DND-41 (cell line): ENCODE data around the gene SEMA6A.

Experiments
- ATAC-seq: fragments of 200-7000 bp; cut with Tn5 transposase; 3 replicates; pipeline ENCODE4 v1.9.1; 2021; ENCODE audit warnings: low read depth; ENCODE audit not compliant: insufficient read depth
- DNase-seq: peaks from one replicate; pipeline ENCODE4 v3.0.0-alpha.2; 2020
- H2AFZ ChIP-seq: 2 replicates; pipeline ENCODE4 v1.6.0; 2012; ENCODE audit warnings: low read depth, low read length
- H3K27ac ChIP-seq: 2 replicates; pipeline ENCODE4 v1.5.1; 2012; ENCODE audit warnings: low read length, inconsistent platforms
- H3K27me3 ChIP-seq: fragments of 200-600 bp; sonication (generic); 2 replicates; pipeline ENCODE4 v1.6.0; 2012; ENCODE audit warnings: low read length, mild to moderate bottlenecking, inconsistent platforms; ENCODE audit not compliant: insufficient read depth, poor library complexity
- H3K36me3 ChIP-seq: 2 replicates; pipeline ENCODE4 v1.5.1; 2012; ENCODE audit warnings: low read length, inconsistent platforms; ENCODE audit not compliant: insufficient read depth
- H3K4me1 ChIP-seq: 2 replicates; pipeline ENCODE4 v1.5.1; 2012; ENCODE audit warnings: mild to moderate bottlenecking, low read length; ENCODE audit not compliant: insufficient read depth
- H3K4me2 ChIP-seq: 2 replicates; pipeline ENCODE4 v1.6.0; 2012; ENCODE audit warnings: mild to moderate bottlenecking, moderate library complexity, low read length, inconsistent platforms; ENCODE audit not compliant: insufficient read depth
- H3K4me3 ChIP-seq, 2 experiments: fragments of 200-600 bp in 1 of 2; shearing (Covaris generic) in 1 of 2; 2 replicates each; pipeline ENCODE4 v1.5.1; 2012 to 2016; ENCODE audit warnings: inconsistent platforms in 2 of 2, low read length in 2 of 2, mild to moderate bottlenecking in 2 of 2, low read depth in 1 of 2, moderate library complexity in 1 of 2
- H3K79me2 ChIP-seq: 2 replicates; pipeline ENCODE4 v1.6.0; 2012; ENCODE audit warnings: low read length, inconsistent platforms; ENCODE audit not compliant: insufficient read depth
- H3K9ac ChIP-seq: 2 replicates; pipeline ENCODE4 v1.6.0; 2012; ENCODE audit warnings: low read depth, mild to moderate bottlenecking, inconsistent platforms, low read length, moderate library complexity
- H3K9me3 ChIP-seq: 2 replicates; pipeline ENCODE4 v1.5.1; 2012; ENCODE audit warnings: low read length, moderate library complexity, mild to moderate bottlenecking, inconsistent platforms; ENCODE audit not compliant: insufficient read depth, severe bottlenecking
- H4K20me1 ChIP-seq: 2 replicates; pipeline ENCODE4 v1.6.0; 2012; ENCODE audit warnings: low read length; ENCODE audit not compliant: insufficient read depth
- EZH2 ChIP-seq: IDR thresholded peaks from 3 replicates; pipeline ENCODE4 v1.6.1; 2012; ENCODE audit warnings: borderline replicate concordance, low read depth, mild to moderate bottlenecking, moderate library complexity, low read length, inconsistent platforms; ENCODE audit not compliant: severe bottlenecking
- TF ChIP-seq, protein P1 (sequence below): IDR thresholded peaks from 2 replicates; pipeline ENCODE4 v1.5.1; 2012; ENCODE audit warnings: borderline replicate concordance, low read length, moderate library complexity, mild to moderate bottlenecking; ENCODE audit not compliant: poor library complexity, severe bottlenecking; ENCODE audit errors: extremely low read depth

SEMA6A gene

GRCh38 chr5:116465411-116465810, 109.2 kb downstream of the SEMA6A start:
- Histone ChIP-seq H3K36me3 (no peaks in the 10 kb centered on the region), H3K4me2 (no peak overlapping the region), H3K4me3 (no peak overlapping the region), H3K4me1 (peaks cover 7% of the 10 kb centered on the region; the same call in 1 of the 2 replicates), H3K9me3 (no peaks in the 10 kb centered on the region), H4K20me1 (no peaks in the 10 kb centered on the region), H3K79me2 (no peaks in the 10 kb centered on the region), H3K9ac (no peak overlapping the region), H3K27me3 (no peaks in the 10 kb centered on the region), H3K27ac (no peak overlapping the region), H2AFZ (no peak overlapping the region)
- TF ChIP-seq, protein P1, sequence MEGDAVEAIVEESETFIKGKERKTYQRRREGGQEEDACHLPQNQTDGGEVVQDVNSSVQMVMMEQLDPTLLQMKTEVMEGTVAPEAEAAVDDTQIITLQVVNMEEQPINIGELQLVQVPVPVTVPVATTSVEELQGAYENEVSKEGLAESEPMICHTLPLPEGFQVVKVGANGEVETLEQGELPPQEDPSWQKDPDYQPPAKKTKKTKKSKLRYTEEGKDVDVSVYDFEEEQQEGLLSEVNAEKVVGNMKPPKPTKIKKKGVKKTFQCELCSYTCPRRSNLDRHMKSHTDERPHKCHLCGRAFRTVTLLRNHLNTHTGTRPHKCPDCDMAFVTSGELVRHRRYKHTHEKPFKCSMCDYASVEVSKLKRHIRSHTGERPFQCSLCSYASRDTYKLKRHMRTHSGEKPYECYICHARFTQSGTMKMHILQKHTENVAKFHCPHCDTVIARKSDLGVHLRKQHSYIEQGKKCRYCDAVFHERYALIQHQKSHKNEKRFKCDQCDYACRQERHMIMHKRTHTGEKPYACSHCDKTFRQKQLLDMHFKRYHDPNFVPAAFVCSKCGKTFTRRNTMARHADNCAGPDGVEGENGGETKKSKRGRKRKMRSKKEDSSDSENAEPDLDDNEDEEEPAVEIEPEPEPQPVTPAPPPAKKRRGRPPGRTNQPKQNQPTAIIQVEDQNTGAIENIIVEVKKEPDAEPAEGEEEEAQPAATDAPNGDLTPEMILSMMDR = no peak
- TF ChIP-seq EZH2 = no peak
- ATAC-seq (no peak), DNase-seq (no peak)

DNA sequence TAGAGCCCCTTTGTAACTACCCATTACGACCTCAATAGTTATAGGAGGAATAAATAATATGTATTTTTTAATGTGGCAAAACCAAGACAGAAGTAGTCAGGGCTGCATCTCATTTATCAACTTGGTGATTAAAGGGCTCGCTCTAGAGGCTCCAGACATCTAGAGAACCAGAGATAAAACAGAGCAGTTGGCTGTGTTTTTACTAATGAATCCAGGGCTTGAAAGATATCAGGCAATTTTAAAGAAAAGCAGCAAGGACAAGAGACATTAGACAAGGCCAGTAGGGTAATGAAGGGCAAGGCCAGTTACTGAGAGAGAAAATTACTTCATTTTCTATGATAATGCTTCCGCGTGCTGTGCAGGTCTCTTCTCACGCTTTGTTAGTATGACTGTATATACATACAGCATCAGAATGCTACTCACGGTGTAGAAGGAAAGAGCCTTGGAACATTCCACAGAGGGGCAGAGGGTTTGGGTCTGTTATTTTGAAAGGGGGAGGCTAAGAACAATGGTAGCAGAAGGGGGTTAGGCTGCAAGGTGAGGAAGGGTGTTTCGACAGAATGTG, 110.4 kb downstream of the SEMA6A start:
- no peak overlapping the region for H3K4me2 ChIP-seq
- no peak for TF ChIP-seq EZH2
- TF ChIP-seq, protein P1 = no peak
- no peaks in the 10 kb centered on the region for H3K36me3 ChIP-seq

DNA sequence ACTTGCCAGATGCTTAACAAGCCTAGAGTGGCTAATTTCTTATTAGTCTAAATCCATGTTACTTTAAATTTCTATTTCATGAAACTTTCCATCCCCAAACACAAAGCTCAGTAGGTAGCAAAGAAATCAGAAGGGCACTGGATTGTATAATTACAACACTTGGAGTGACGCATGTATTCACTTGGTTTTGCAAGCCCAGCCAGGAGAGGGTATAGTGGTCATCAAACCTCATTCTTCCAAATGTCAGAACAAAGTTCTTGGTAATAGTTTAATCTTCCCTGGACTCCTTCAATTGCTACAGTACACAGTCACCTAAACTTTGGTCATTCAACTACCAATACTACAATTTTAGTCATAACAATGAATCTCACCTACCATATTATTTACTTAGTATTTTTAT, 112.1 kb downstream of the SEMA6A start:
- Histone ChIP-seq H3K4me1 (peaks cover 7% of the 10 kb centered on the region; the same call in 1 of the 2 replicates), H3K9me3 (no peaks in the 10 kb centered on the region)

More for the DNA sequence above, 110.4 kb downstream of the SEMA6A start:
- Histone ChIP-seq H3K27me3 (no peaks in the 10 kb centered on the region), H3K9me3 (no peaks in the 10 kb centered on the region), H3K9ac (no peak overlapping the region), H3K4me3 (no peak overlapping the region), H4K20me1 (no peaks in the 10 kb centered on the region), H3K4me1 (peaks cover 7% of the 10 kb centered on the region; the same call in 1 of the 2 replicates), H2AFZ (no peak overlapping the region), H3K79me2 (no peaks in the 10 kb centered on the region), H3K27ac (no peak overlapping the region)
- ATAC-seq (no peak), DNase-seq (no peak)

More for the DNA sequence above, 112.1 kb downstream of the SEMA6A start:
- Histone ChIP-seq H3K4me2 (no peak overlapping the region), H3K27ac (no peak overlapping the region), H3K4me3 (no peak overlapping the region), H3K79me2 (no peaks in the 10 kb centered on the region), H2AFZ (no peak overlapping the region), H4K20me1 (no peaks in the 10 kb centered on the region), H3K36me3 (no peaks in the 10 kb centered on the region), H3K27me3 (no peaks in the 10 kb centered on the region), H3K9ac (no peak overlapping the region)
- TF ChIP-seq EZH2 = no peak
- TF ChIP-seq, protein P1 = no peak
- no peak for ATAC-seq
- DNase-seq = no peak
